RWPE2 (cell line): ENCODE data around the gene RND3.
A peak's percentile ranks its signal among the peaks of the same experiment; 100 is the strongest.

ENCODE experiments used
- ATAC-seq: fragments of 200-7000 bp; cut with Tn5 transposase; 3 replicates; pipeline ENCODE4 v1.9.1; 2021; ENCODE audit warnings: low read depth
- DNase-seq: peaks from one replicate; pipeline ENCODE4 v3.0.0-alpha.2; 2020; ENCODE audit warnings: low spot score
- H3K27ac ChIP-seq: fragments of 450-650 bp; 2 replicates; pipeline ENCODE4 v1.5.1; 2017; ENCODE audit warnings: mild to moderate bottlenecking; ENCODE audit not compliant: poor library complexity, severe bottlenecking
- H3K27me3 ChIP-seq: fragments of 250-450 bp; sonication (Bioruptor Pico); 2 replicates; pipeline ENCODE4 v1.5.1; 2021; ENCODE audit warnings: mild to moderate bottlenecking, moderate library complexity; ENCODE audit not compliant: insufficient read depth, poor library complexity, severe bottlenecking
- H3K36me3 ChIP-seq: fragments of 250-450 bp; sonication (Bioruptor Pico); 2 replicates; pipeline ENCODE4 v1.5.1; 2020; ENCODE audit warnings: low read depth, mild to moderate bottlenecking, moderate library complexity
- H3K4me1 ChIP-seq: fragments of 250-450 bp; sonication (Bioruptor Pico); 2 replicates; pipeline ENCODE4 v1.5.1; 2021; ENCODE audit warnings: mild to moderate bottlenecking, moderate library complexity; ENCODE audit not compliant: insufficient read depth, poor library complexity, severe bottlenecking
- H3K4me3 ChIP-seq: fragments of 250-450 bp; sonication (Bioruptor Pico); 2 replicates; pipeline ENCODE4 v1.5.1; 2021; ENCODE audit warnings: mild to moderate bottlenecking, moderate library complexity; ENCODE audit not compliant: severe bottlenecking
- H3K9me3 ChIP-seq: fragments of 250-450 bp; sonication (Bioruptor Pico); 2 replicates; pipeline ENCODE4 v1.5.1; 2021; ENCODE audit warnings: mild to moderate bottlenecking, moderate library complexity; ENCODE audit not compliant: severe bottlenecking
- CTCF ChIP-seq: fragments of 450-650 bp; IDR thresholded peaks from one replicate; pipeline ENCODE4 v1.5.1; 2017; ENCODE audit warnings: mild to moderate bottlenecking, moderate library complexity; ENCODE audit not compliant: poor library complexity, severe bottlenecking

Gene RND3

GRCh38 chr2:150474326-150475074 lies 13.0 kb downstream of the RND3 start:
- no peaks in the 10 kb centered on the region for H3K27me3 ChIP-seq
- H3K4me3 ChIP-seq = no peak overlapping the region
- peaks cover 98% of the 10 kb centered on the region for H3K36me3 ChIP-seq
- peaks cover 89% of the 10 kb centered on the region for H3K4me1 ChIP-seq
- ATAC-seq (no peak), DNase-seq (no peak)
- H3K27ac ChIP-seq = peak overlapping the region; percentile 99
- no peaks in the 10 kb centered on the region for H3K9me3 ChIP-seq
- TF ChIP-seq CTCF = no peak

DNA sequence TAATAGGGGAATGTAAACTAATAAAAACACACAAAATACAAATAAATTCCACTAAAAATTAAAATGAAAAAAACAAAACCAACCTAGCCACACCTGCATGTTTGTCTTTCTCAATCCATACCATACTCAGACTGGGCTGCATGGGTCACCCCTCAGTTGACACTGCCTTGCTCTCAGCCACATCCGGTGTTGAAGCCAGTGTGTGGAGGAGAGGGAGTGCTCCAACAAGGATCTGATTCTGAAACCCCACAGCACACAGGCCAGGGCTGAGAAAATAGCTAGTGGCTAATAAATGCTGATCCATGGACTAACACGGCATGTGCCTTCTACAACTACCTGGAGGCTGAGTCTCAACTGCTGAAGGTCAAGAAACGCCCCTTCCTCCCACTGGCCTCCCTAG lies 13.7 kb downstream of the RND3 start:
- H3K36me3 ChIP-seq = peaks cover 100% of the 10 kb centered on the region
- ATAC-seq (peak; percentile 4; the same call in 1 of the 3 replicates), DNase-seq (no peak)
- H3K27ac ChIP-seq = peak overlapping the region; percentile 99
- no peaks in the 10 kb centered on the region for H3K27me3 ChIP-seq
- no peak for TF ChIP-seq CTCF
- peaks cover 89% of the 10 kb centered on the region for H3K4me1 ChIP-seq
- H3K4me3 ChIP-seq = no peak overlapping the region
- H3K9me3 ChIP-seq = no peaks in the 10 kb centered on the region

DNA sequence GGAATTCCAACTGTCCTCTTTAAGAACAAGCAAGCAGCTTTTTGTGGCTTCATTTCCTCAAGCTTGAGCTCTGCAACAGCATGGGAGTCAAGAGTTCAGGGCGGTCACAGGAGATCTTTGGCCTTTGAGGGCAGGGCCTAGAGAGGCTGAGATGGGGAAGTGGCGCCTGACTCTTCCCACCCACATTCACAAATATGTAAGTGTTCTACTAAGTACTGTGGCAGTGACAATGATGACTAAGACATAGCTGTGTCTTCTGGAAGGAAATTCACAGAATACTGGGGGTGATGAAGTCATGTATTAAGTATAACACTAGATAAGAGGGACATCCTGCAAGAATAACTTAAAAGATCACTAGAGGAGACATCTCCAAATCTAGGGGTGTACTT lies 15.0 kb downstream of the RND3 start:
- Histone ChIP-seq H3K4me1 (peaks cover 89% of the 10 kb centered on the region), H3K36me3 (peaks cover 100% of the 10 kb centered on the region), H3K27ac (peak overlapping the region; percentile 99), H3K4me3 (no peak overlapping the region), H3K27me3 (no peaks in the 10 kb centered on the region), H3K9me3 (no peaks in the 10 kb centered on the region)
- DNase-seq = no peak
- no peak for TF ChIP-seq CTCF
- peak; percentile 7; the same call in 1 of the 3 replicates for ATAC-seq

GRCh38 chr2:150471813-150472510 lies 15.5 kb downstream of the RND3 start:
- TF ChIP-seq CTCF = no peak
- Histone ChIP-seq H3K4me1 (peaks cover 89% of the 10 kb centered on the region), H3K4me3 (no peak overlapping the region), H3K27me3 (no peaks in the 10 kb centered on the region), H3K36me3 (peaks cover 98% of the 10 kb centered on the region), H3K9me3 (no peaks in the 10 kb centered on the region), H3K27ac (peak overlapping the region; percentile 99)
- ATAC-seq (no peak), DNase-seq (no peak)

- Histone ChIP-seq H3K4me3 (no peak overlapping the region), H3K9me3 (no peaks in the 10 kb centered on the region), H3K27ac (peak overlapping the region; percentile 99), H3K4me1 (peaks cover 81% of the 10 kb centered on the region), H3K36me3 (peaks cover 83% of the 10 kb centered on the region), H3K27me3 (no peaks in the 10 kb centered on the region)
- no peak for TF ChIP-seq CTCF
- no peak for ATAC-seq
- DNase-seq = no peak
Observed at GRCh38 chr2:150470435-150470834, 17.0 kb downstream of the RND3 start.
